AG09309 (cell line): Measurements from ENCODE around the gene TWIST1.

Experiments
- DNase-seq: peaks from one replicate; pipeline ENCODE4 v3.0.0-alpha.2; 2010; ENCODE audit warnings: low read depth
- H3K4me3 ChIP-seq: 2 replicates; pipeline ENCODE4 v1.5.1; 2011; ENCODE audit warnings: mild to moderate bottlenecking, low read depth, low read length, moderate library complexity; ENCODE audit not compliant: control insufficient read depth
- CTCF ChIP-seq: IDR thresholded peaks from 2 replicates; pipeline ENCODE4 v1.5.1; 2011; ENCODE audit warnings: mild to moderate bottlenecking, low read depth, low read length, inconsistent platforms; ENCODE audit not compliant: insufficient read depth, control insufficient read depth; ENCODE audit errors: missing control alignments

The TWIST1 gene

DNA sequence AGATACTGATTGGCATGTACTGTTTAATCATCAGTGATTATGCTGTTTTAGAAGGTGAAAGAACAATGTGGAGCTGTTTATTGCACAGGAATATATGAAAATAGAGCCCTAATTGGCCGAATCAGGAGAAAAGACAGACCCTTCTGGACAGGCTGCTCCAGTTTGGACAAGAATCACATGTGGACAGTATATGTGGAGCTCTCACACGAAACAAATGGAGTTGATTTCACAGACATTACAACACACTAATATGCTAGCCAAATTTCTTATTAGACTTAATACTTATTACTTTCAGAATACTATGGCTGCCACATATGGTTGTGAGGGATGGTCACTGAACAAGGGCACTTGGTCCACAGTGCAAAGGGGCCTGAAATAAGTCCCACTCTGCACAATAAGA is 15.5 kb downstream of the TWIST1 start:
- H3K4me3 ChIP-seq, result no peak overlapping the region
- TF ChIP-seq CTCF, result no peak
- no peak for DNase-seq

DNA sequence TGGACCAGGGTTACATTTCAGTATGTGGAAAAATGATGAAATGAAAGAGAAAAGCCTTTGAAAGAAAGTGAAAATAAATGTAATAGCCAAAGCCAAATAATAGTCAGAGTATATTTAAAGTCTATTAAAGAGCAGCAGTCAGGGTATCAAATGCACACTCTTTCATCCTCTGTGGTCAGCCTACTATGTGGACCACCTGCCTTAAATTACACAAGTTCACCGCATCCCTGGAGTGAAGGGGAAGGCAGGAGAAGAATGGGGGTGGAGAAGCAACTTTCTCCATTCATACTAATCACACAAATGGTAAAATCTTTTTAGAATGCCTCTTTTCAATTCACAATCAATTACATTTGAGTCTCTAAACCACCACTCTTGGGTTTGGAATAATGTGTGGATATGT is 16.0 kb downstream of the TWIST1 start:
- no peak for TF ChIP-seq CTCF
- no peak for DNase-seq
- no peak overlapping the region for H3K4me3 ChIP-seq

- H3K4me3 ChIP-seq, result no peak overlapping the region
- TF ChIP-seq CTCF, result no peak
- no peak for DNase-seq
Measured at GRCh38 chr7:19099924-19100323, 17.5 kb downstream of the TWIST1 start.

GRCh38 chr7:19099194-19099593 is 18.2 kb downstream of the TWIST1 start:
- no peak overlapping the region for H3K4me3 ChIP-seq
- DNase-seq, result no peak

GRCh38 chr7:19098510-19098909 is 18.9 kb downstream of the TWIST1 start:
- DNase-seq, result no peak
- no peak overlapping the region for H3K4me3 ChIP-seq

More at GRCh38 chr7:19099194-19099593, 18.2 kb downstream of the TWIST1 start:
- TF ChIP-seq CTCF, result no peak

GRCh38 chr7:19097165-19098055 is 20.0 kb downstream of the TWIST1 start:
- DNase-seq, result no peak
- no peak for TF ChIP-seq CTCF

More at GRCh38 chr7:19098510-19098909, 18.9 kb downstream of the TWIST1 start:
- TF ChIP-seq CTCF, result no peak

More at GRCh38 chr7:19097165-19098055, 20.0 kb downstream of the TWIST1 start:
- H3K4me3 ChIP-seq, result no peak overlapping the region
